ENCODE results near the gene ANKRD33B.

The ANKRD33B gene

DNA sequence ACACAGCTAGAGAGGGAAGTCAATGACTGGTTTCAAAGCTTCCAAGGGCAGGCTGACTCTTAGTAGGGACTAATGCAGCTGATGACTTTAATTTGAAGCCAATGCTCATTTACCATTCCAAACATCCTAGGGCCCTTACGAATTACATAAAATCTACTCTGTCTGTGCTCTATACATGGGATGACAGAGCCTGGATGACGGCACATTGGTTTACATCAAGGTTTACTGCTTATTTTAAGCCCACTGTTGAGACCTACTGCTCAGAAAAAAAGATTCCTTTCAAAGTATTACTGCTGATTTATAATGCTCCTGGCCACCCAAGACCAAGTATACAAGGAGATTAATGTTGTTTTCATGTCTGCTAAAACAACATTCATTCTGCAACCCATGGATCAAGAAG lies 123.0 kb downstream of the ANKRD33B start:
- no peak for DNase-seq (ENCODE audit: low read depth)
- no peak overlapping the region for H3K4me3 ChIP-seq (ENCODE audit: low read depth, low read length)
- TF ChIP-seq, protein P1, sequence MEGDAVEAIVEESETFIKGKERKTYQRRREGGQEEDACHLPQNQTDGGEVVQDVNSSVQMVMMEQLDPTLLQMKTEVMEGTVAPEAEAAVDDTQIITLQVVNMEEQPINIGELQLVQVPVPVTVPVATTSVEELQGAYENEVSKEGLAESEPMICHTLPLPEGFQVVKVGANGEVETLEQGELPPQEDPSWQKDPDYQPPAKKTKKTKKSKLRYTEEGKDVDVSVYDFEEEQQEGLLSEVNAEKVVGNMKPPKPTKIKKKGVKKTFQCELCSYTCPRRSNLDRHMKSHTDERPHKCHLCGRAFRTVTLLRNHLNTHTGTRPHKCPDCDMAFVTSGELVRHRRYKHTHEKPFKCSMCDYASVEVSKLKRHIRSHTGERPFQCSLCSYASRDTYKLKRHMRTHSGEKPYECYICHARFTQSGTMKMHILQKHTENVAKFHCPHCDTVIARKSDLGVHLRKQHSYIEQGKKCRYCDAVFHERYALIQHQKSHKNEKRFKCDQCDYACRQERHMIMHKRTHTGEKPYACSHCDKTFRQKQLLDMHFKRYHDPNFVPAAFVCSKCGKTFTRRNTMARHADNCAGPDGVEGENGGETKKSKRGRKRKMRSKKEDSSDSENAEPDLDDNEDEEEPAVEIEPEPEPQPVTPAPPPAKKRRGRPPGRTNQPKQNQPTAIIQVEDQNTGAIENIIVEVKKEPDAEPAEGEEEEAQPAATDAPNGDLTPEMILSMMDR (IDR thresholded peaks at IDR 0.05; ENCODE audit: low read depth, low read length, missing control alignments), result no peak

DNA sequence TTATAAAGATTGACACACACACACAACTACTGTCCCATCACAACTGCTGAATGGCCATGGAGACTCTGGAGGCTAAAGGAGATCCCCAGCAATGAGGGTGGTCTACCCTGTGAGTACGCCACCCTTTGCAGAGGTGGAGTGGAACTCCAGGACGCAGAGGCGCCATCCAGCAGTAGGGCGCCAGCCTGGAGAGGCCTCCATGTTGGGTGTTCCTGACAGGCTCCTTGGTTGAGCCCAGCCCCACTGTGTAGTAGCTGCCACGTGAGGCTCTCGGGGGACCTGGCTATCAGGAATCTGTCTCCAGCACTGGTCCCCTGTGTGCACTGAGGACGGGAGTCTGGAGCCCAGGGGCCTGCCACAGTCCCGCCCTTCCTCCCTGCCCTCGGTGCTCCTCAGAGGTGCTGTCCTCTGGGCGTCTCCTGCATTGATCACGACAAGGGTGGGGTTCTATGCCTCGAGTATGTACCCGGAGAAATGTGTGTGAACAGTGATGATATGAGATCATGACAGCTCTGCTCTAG lies 124.8 kb downstream of the ANKRD33B start:
- no peak for DNase-seq (ENCODE audit: low read depth)
- TF ChIP-seq, protein P1 (IDR thresholded peaks at IDR 0.05; ENCODE audit: low read depth, low read length, missing control alignments), result no peak
- H3K4me3 ChIP-seq (ENCODE audit: low read depth, low read length), result no peak overlapping the region

DNA sequence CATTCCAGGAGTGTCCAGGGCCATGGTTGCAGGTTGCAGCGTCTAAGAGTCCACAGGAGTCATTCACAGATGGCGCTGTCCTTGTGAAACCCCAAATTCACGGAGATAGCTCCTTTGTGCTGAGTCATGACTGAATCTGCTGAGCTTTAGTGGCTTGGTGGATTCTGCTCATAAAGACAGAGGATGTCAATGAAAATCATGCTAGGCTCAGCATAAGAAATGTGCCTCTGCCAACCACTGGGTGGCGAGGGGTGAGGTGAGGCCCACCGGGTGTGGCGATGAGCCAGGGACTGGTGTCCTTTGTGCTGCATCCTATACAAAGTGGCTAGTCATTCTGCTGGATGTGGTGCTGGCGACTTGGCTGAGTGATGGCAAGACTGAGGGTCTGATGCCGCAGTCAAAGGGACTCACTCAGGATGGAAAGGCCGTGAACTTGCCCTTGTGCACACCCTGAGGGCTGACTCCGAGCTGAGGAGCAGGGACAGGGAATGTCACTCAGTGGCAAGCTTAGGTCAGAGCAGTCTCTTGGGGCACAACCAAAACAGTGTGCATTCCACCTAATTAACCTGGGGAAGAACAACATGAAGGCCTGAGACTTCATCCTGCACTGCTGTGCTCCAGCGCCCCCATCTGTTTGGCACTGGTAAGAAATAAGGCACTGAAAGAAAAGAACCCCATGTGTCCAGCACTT lies 125.7 kb downstream of the ANKRD33B start:
- DNase-seq (ENCODE audit: low read depth), result no peak
- no peak overlapping the region for H3K4me3 ChIP-seq (ENCODE audit: low read depth, low read length)
- TF ChIP-seq, protein P1 (IDR thresholded peaks at IDR 0.05; ENCODE audit: low read depth, low read length, missing control alignments), result peak; percentile 66

DNA sequence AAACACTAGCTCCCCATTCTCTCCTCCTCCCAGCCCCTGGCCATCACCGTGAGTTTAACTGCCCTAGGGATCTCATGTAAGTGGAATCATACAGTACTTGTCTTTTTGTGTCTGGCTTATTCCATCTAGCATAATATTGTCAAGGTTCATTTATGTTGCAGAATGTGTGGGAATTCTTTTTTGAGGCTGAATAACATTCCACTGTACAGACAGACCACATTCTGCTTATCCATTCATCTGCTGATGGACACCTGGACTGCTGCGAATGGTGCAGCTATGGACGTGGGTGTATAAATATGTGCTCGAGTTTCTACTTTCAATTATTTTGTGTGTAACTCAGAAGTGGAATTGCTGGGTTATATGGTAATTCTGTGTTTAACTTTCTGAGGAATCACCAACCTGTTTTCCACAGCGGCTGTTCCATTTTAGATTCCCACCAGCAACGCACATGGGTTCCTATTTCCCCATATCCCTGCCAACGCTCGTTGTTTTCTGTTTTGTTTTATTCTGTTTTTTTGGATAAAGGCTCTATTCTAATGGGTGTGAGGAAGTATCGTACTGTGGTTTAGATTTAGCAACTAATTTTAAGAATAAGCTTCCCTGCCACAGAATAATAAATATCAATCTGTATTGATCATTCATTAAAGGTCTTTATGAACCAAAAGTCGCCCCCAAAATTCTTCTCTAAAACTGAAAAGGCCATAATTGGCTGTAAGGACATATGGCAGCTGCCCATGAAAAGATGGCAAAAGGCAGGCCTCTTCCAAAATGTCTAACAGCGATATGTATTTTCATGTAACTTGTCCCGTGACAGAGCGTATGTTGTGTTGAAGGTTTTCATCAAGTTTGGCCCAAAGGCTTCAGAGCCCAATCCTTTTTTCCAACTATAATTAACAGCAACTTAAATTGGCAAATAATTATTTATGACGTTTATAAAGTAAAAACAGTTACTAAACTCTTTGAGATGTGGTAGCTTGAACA lies 126.9 kb downstream of the ANKRD33B start:
- H3K4me3 ChIP-seq (ENCODE audit: low read depth, low read length), result no peak overlapping the region
- no peak for DNase-seq (ENCODE audit: low read depth)
- TF ChIP-seq, protein P1 (IDR thresholded peaks at IDR 0.05; ENCODE audit: low read depth, low read length, missing control alignments), result no peak

DNA sequence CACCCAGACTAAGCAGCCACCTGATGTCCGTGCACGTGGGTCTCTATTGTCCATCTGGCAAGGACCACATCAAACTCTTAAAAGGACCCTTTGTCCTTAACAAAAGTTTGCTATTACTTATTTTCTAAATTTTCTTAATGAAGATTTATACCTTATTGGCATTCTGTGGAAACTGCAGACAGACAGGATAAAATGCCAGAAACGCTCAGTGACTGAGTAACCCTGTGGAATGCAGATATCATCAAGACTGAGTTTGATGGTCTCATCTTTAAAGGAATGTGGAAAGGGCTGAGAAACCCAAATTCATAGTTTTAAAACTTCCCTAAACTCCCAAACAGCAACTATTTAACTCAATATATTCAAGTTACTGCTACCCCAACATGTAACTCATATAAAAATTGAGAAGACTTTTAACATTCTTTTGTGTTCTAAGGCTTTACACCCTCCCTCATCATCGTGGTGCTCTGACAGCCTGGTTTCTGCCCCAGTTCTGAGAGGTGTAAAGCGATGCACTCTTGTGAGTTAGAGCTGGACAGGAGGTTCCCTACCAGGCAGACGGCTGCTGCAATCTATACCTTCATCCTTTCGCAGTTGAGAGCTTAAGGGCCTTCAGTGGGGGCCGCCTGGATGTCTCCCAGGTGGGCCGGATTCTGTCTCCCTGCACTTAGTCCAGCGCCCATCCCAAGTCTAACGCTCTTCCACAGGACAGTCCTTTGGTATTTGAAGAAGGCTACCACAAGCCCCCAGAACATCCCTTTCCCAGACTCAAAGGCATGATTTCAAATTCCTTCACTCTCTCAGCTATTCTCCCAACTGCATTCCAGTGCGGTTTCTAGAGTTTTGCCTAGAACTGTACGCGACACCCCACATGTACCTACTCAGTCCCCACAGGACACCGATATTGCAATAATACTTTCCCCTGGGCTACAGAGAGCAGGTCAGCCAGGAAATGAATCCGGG lies 128.2 kb downstream of the ANKRD33B start:
- H3K4me3 ChIP-seq (ENCODE audit: low read depth, low read length), result no peak overlapping the region
- TF ChIP-seq, protein P1 (IDR thresholded peaks at IDR 0.05; ENCODE audit: low read depth, low read length, missing control alignments), result no peak
- no peak for DNase-seq (ENCODE audit: low read depth)

DNA sequence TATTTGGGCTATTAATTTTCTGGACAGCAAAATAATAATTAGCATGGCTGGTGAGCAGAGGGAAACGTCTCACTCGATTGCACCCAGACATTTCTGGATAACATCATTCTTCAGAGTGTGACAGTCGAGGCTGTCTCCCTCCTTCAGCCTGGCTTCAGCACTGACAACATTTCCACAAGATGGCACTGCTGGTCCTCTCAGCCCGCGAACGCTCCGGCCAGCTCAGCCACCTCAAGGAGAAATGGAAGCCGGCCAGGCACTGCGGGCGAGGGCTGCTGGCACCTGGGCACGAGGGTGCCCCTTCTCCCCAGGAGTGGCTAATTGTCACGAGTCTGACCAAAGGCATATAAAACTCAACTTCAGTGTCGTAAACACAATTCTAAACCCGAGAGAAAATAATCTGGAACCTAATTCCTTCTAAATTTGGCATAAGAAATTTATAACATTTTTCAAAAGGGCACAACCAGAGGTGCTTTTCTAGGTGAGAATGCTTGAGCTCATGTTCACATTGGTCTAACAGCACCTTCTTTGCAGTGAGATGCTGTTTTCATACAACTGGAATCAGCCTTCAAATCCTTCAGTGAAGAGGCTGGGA lies 131.3 kb downstream of the ANKRD33B start:
- H3K4me3 ChIP-seq (ENCODE audit: low read depth, low read length), result no peak overlapping the region
- TF ChIP-seq, protein P1 (IDR thresholded peaks at IDR 0.05; ENCODE audit: low read depth, low read length, missing control alignments), result peak; percentile 65
- no peak for DNase-seq (ENCODE audit: low read depth)

Data from GM12864 (cell line).